ENCODE results near the gene TNFAIP2. TPM values are rescaled to one million over a fixed set of nuclear protein-coding genes. Genes with fewer than 3 reads are reported as not detected.

Gene TNFAIP2
- total and polyA plus RNA-seq, 2 of the 4 experiments (the other 2 are of a cell fraction) = 6.3 to 9.6 TPM

- WGBS, 2 experiments (ENCODE audit: extremely low coverage in 2 of 2, insufficient read length in 1 of 2) = 93% methylated on average over 6 of the region's 11 CpGs; no CpG with 5 or more reads in 1 of the 2 experiments
- no peak overlapping the region for H2AFZ ChIP-seq (replicated peaks; ENCODE audit: low read length, poor library complexity)
- H3K14ac ChIP-seq (replicated peaks; ENCODE audit: low read depth, low read length) = no peak overlapping the region
- no peaks in the 10 kb centered on the region for H3K9me1 ChIP-seq (ENCODE audit: insufficient read depth, low read length)
- H2AK9ac ChIP-seq (replicated peaks; ENCODE audit: low read depth, low read length, poor library complexity) = peak overlapping the region; percentile 65
- no peak overlapping the region for H3K56ac ChIP-seq (ENCODE audit: extremely low read depth, insufficient read depth, low read length)
- no peak overlapping the region for H4K8ac ChIP-seq (ENCODE audit: low read depth in 2 of 2, low read length in 2 of 2)
- peaks cover 61% of the 10 kb centered on the region for H3K27me3 ChIP-seq (ENCODE audit: control insufficient read depth, insufficient read depth, low read length)
- no peak for ATAC-seq (ENCODE audit: low read depth)
- H4K20me1 ChIP-seq (ENCODE audit: insufficient read depth, low read length) = no peaks in the 10 kb centered on the region; the same call in 1 of the 2 replicates
- H4K5ac ChIP-seq (ENCODE audit: low read depth, low read length) = no peak overlapping the region
- no peak overlapping the region for H3K4me3 ChIP-seq (ENCODE audit: insufficient read depth, low read depth, low read length)
- H3K4me2 ChIP-seq (ENCODE audit: low read depth, low read length) = no peak overlapping the region
- intact Hi-C loops (cut with micrococcal nuclease) = no loop called here
- TF ChIP-seq RCOR1 (IDR thresholded peaks at IDR 0.05; ENCODE audit: insufficient replicate concordance, low read length) (no peak), MXI1 (IDR thresholded peaks at IDR 0.05; ENCODE audit: borderline replicate concordance, low read depth, low read length) (no peak), NFE2L2 (IDR thresholded peaks at IDR 0.05; ENCODE audit: low read depth, low read length) (no peak), CHD1 (IDR thresholded peaks at IDR 0.05; ENCODE audit: low read depth, low read length) (no peak), RFX5 (IDR thresholded peaks at IDR 0.05; ENCODE audit: low read depth, low read length) (no peak), RAD21 (IDR thresholded peaks at IDR 0.05; ENCODE audit: low read length) (no peak), SMC3 (IDR thresholded peaks at IDR 0.05; ENCODE audit: low read depth, low read length) (no peak), POLR2A (IDR thresholded peaks at IDR 0.05; ENCODE audit: low read depth, low read length) (no peak), MAFK (IDR thresholded peaks at IDR 0.05; ENCODE audit: low read depth, low read length) (no peak), CEBPB (IDR thresholded peaks at IDR 0.05; ENCODE audit: low read depth, low read length) (no peak), MAZ (IDR thresholded peaks at IDR 0.05; ENCODE audit: borderline replicate concordance, low read depth, low read length) (no peak), FOS (IDR thresholded peaks at IDR 0.05; ENCODE audit: low read depth, low read length) (no peak)
- TF ChIP-seq, protein P1, sequence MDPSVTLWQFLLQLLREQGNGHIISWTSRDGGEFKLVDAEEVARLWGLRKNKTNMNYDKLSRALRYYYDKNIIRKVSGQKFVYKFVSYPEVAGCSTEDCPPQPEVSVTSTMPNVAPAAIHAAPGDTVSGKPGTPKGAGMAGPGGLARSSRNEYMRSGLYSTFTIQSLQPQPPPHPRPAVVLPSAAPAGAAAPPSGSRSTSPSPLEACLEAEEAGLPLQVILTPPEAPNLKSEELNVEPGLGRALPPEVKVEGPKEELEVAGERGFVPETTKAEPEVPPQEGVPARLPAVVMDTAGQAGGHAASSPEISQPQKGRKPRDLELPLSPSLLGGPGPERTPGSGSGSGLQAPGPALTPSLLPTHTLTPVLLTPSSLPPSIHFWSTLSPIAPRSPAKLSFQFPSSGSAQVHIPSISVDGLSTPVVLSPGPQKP (IDR thresholded peaks at IDR 0.05; ENCODE audit: borderline replicate concordance, low read depth, low read length) = no peak
- H2AK5ac ChIP-seq (ENCODE audit: low read depth, low read length) = no peak overlapping the region
- no peak overlapping the region for H2BK5ac ChIP-seq (ENCODE audit: low read depth, low read length, poor library complexity, severe bottlenecking)
- H2BK20ac ChIP-seq (ENCODE audit: low read depth, low read length) = no peak overlapping the region
- no peak overlapping the region for H3K18ac ChIP-seq (ENCODE audit: low read depth, low read length)
- no TSS peak for BruUV-seq (replicated peaks)
- H2BK120ac ChIP-seq (ENCODE audit: low read depth, low read length) = no peak overlapping the region
- POLR2A ChIA-PET (ENCODE audit: unreplicated experiment) = no interaction called here
- peaks cover 3% of the 10 kb centered on the region; the same call in 1 of the 2 replicates for H3K4me1 ChIP-seq (ENCODE audit: control insufficient read depth, insufficient read depth, low read length)
- in situ Hi-C loops (cut with MboI; ENCODE audit: low sequenced_read_pairs) = no loop called here
- CTCF ChIA-PET = interaction anchor here (1.5 kb wide), 1 partner anchor 88 kb away, joined by 3 read pairs; no protein-coding TSS in a partner anchor
- no peak overlapping the region for H3K23ac ChIP-seq (ENCODE audit: low read depth, low read length)
- H4K91ac ChIP-seq (ENCODE audit: insufficient read depth, low read depth, low read length) = no peak overlapping the region
- no peak overlapping the region for H3K9ac ChIP-seq (ENCODE audit: low read depth, low read length)
- no peak overlapping the region for H3K4ac ChIP-seq (ENCODE audit: low read depth, low read length)
- H2BK15ac ChIP-seq (ENCODE audit: low read depth, low read length) = no peak overlapping the region
- no peaks in the 10 kb centered on the region for H3K9me3 ChIP-seq (ENCODE audit: control insufficient read depth, insufficient read depth, low read length)
- dilution Hi-C loops (cut with HindIII; ENCODE audit: low sequenced_read_pairs, unreplicated experiment) = no loop called here
- H3K27ac ChIP-seq (ENCODE audit: insufficient read depth, low read length) = no peak overlapping the region
- no peak for DNase-seq
- H3K36me3 ChIP-seq (ENCODE audit: control insufficient read depth, insufficient read depth, low read length) = no peaks in the 10 kb centered on the region
- no peaks in the 10 kb centered on the region for H3K79me1 ChIP-seq (ENCODE audit: low read depth in 1 of 2, low read length in 2 of 2)
Measured at GRCh38 chr14:103101257-103101962, 21.9 kb upstream of the TNFAIP2 start.

All from IMR-90 (cell line).